ENCODE measurements around the gene CARMIL3. TPM values are rescaled to one million over a fixed set of nuclear protein-coding genes. Genes with fewer than 3 reads are reported as not detected.
"Not testable (repeated sequence)": the region's sequence is repeated elsewhere in the genome, so short reads cannot be mapped to it uniquely, and the experiment has no call there.

CARMIL3 gene
- total RNA-seq, 1 donor = not detected

DNA sequence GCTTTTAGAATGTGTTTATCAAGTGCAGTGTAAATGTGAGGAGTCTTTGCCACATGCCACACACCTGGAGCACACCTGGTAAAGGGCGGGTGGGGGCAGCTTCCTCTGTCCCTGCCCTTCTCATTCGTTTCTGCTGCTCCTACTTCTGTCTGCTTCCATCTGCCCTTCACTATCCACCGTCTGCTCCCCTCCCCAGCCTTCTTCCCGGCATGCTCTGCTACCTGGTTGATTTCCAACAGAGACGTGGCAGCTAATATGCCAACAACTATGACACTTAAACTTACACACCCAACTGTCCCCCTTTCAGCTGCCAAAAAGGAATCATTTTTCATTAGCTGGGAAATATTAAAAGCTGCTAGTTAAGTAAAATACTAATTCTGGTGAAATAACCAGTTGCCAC, 9.1 kb upstream of the CARMIL3 start:
- TF ChIP-seq, protein P1, sequence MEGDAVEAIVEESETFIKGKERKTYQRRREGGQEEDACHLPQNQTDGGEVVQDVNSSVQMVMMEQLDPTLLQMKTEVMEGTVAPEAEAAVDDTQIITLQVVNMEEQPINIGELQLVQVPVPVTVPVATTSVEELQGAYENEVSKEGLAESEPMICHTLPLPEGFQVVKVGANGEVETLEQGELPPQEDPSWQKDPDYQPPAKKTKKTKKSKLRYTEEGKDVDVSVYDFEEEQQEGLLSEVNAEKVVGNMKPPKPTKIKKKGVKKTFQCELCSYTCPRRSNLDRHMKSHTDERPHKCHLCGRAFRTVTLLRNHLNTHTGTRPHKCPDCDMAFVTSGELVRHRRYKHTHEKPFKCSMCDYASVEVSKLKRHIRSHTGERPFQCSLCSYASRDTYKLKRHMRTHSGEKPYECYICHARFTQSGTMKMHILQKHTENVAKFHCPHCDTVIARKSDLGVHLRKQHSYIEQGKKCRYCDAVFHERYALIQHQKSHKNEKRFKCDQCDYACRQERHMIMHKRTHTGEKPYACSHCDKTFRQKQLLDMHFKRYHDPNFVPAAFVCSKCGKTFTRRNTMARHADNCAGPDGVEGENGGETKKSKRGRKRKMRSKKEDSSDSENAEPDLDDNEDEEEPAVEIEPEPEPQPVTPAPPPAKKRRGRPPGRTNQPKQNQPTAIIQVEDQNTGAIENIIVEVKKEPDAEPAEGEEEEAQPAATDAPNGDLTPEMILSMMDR (IDR thresholded peaks at IDR 0.05; ENCODE audit: insufficient read depth, low read length) = no peak
- DNase-seq (ENCODE audit: low read depth) = peak; percentile 9
- no peak overlapping the region for H3K4me3 ChIP-seq (ENCODE audit: low read depth, low read length)

DNA sequence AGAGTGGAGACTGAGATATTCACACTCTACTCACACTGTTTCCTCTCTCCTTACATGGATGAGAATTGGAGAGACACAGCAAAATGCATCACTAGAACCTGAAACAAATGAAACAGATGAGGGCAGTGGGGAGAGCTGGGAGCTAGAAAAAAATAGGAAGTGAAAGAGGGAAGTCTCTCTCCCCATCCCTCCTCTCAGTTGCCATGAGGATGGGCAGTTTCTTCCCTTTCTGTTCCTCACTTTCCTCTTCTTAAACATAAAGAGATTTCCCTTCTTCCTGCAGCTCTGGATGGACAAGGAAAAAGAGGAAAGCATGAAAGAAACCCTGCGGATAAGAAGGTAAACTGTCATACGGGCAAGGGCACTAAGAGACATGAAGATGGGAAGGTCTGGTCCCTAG, 2.8 kb upstream of the CARMIL3 start:
- not testable (repeated sequence) for DNase-seq (ENCODE audit: low read depth); H3K4me3 ChIP-seq (ENCODE audit: low read depth, low read length)

DNA sequence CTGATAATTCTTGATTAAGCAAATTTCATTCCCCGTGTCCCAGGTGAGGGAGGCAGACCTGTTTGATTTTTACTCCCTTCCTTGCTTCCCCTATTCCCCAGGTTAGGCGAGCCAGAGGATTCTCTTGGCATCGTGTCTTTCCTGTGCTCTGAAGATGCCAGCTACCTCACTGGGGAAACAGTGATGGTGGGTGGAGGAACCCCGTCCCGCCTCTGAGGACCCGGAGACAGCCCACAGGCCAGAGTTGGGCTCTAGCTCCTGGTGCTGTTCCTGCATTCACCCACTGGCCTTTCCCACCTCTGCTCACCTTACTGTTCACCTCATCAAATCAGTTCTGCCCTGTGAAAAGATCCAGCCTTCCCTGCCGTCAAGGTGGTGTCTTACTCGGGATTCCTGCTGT, 1.1 kb upstream of the CARMIL3 start:
- DNase-seq (ENCODE audit: low read depth); H3K4me3 ChIP-seq (ENCODE audit: low read depth, low read length): not testable (repeated sequence)

GRCh38 chr14:24051176-24051788, 527 bp upstream of the CARMIL3 start:
- TF ChIP-seq, protein P1 (IDR thresholded peaks at IDR 0.05; ENCODE audit: insufficient read depth, low read length) = no peak
- DNase-seq (ENCODE audit: low read depth) = no peak
- H3K4me3 ChIP-seq (ENCODE audit: low read depth, low read length) = peak overlapping the region; percentile 63

- H3K4me3 ChIP-seq (ENCODE audit: low read depth, low read length) = peak overlapping the region; percentile 63
- DNase-seq (ENCODE audit: low read depth) = no peak
- TF ChIP-seq, protein P1 (IDR thresholded peaks at IDR 0.05; ENCODE audit: insufficient read depth, low read length) = no peak
Observed at GRCh38 chr14:24052656-24053547, 1.1 kb downstream of the CARMIL3 start.

DNA sequence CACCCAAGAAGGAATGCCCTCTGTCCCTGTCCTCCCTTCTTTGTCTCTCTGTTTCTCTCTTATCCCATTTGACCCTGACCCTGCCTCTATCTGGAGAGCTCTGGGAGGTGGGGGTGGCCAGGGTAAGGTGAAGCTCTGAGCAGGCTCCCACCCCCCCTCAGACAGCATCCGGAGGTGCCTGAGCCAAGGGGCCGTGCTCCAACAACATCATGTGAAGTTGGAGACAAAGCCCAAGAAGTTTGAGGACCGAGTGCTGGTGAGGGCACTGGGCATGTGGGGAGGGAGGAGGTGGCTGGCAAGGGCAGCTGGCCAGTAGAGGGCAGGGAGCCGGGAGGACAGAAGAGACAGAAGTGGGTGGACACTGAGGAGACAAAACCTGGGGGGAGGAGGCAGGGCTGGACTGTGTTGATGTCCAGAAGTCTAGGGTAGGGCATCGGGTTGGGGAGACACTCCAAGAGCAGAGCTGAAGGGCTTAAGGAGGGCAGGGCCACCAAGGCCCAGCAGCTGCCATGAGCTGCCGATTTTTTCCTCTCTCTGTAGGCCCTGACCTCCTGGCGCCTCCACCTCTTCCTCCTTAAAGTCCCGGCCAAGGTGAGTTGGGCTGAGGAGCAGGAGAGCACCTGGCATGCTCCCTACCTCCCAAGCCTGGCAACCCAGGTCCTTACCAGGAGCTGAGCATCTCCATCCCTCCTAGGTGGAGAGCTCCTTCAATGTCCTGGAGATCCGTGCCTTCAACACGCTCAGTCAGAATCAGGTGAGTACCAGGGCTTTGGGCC, 1.9 kb downstream of the CARMIL3 start:
- TF ChIP-seq, protein P1 (IDR thresholded peaks at IDR 0.05; ENCODE audit: insufficient read depth, low read length) = no peak
- H3K4me3 ChIP-seq (ENCODE audit: low read depth, low read length) = no peak overlapping the region
- no peak for DNase-seq (ENCODE audit: low read depth)

- no peak for DNase-seq (ENCODE audit: low read depth)
- H3K4me3 ChIP-seq (ENCODE audit: low read depth, low read length) = no peak overlapping the region
- TF ChIP-seq, protein P1 (IDR thresholded peaks at IDR 0.05; ENCODE audit: insufficient read depth, low read length) = no peak
Observed at GRCh38 chr14:24054324-24054641, 2.5 kb downstream of the CARMIL3 start.
